Measurements from ENCODE around the gene TXLNG.

- TF ChIP-seq CTCF (IDR thresholded peaks at IDR 0.05; ENCODE audit: borderline replicate concordance, extremely low read depth, low read length, poor library complexity, severe bottlenecking) (no peak), EZH2 (IDR thresholded peaks at IDR 0.05; ENCODE audit: borderline replicate concordance, low read depth, low read length, severe bottlenecking) (no peak)
These were observed 65.2 kb downstream of the TXLNG start for GRCh38 chrX:16851421-16851820.

Measured in DND-41 (cell line).